Left colon (tissue), 2 donors: ENCODE data around the gene SP7. TPM values are rescaled to one million over a fixed set of nuclear protein-coding genes. Genes with fewer than 3 reads are reported as not detected.
"Not testable (repeated sequence)": the region's sequence is repeated elsewhere in the genome, so short reads cannot be mapped to it uniquely, and the experiment has no call there.

Experiments used
- ATAC-seq: fragments of 200-7000 bp; cut with Tn5 transposase; one replicate; pipeline ENCODE4 v1.9.1; 2020; ENCODE audit warnings: mild to moderate bottlenecking, moderate library complexity
- DNase-seq, 2 donors: peaks; one replicate each; pipeline ENCODE4 v3.0.0-alpha.2; 2020
- intact Hi-C, 2 donors: fragments of 100-400 bp; cut with DNase I in 1 of 2; cut with micrococcal nuclease in 1 of 2; formaldehyde crosslinking; loops; one replicate each; pipeline versions ENCODE4 v1.11.2 to v1.14.0; 2022; cut with DNase I, micrococcal nuclease
- total RNA-seq, 2 donors: library from RNA; stranded (reverse); fragmentation: NEBNext Ultra II Directional; extraction: Animal tissue kit (Norgen Biotek cat#: 25700); gene quantifications; one replicate each; pipeline ENCODE4 v1.2.1, GENCODE V29; 2021
- donor health status: DM: no; HTN: no; CAD: no.
- donor health status: DM: yes; HTN: yes; CAD: no.

SP7 gene
- total RNA-seq, 2 donors from 2014 or later = not detected

GRCh38 chr12:53327435-53328042, 8.6 kb downstream of the SP7 start:
- ATAC-seq (no peak), DNase-seq (no peak)
- intact Hi-C loops = no loop called here

DNA sequence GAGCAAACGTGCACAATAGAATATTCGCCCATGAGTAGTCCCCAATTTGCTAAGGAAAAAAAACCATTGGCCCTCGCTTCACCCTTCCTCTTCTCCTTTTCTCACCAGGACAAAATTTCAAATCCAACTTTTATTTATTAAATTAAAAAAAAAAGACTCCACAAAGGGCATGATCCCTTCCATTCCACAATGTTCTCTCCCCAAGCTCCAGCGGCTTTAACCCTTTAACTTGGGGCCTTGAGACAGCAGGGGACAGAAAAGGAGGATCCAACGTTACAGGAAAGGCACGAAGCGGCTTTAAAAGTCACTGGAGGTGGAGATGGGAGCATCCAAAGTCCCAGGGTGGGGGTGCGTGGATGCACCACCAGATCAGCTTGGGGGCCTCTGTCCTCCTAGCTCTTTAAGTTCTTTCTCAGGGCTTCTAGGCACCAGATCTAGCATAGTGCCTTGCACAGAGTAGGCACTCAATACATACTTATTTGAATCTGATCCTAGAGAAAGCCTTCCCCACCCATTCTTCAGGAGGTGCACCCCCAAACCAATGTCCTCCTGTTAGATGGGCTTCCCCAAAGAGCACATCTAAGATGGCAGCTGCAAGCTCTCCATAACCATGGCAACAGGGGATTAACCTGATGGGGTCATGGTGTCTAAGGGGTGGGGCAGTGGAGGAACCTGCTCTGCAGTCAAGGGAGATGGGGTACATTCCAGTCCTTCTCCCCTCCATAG, 9.5 kb downstream of the SP7 start:
- DNase-seq = no peak
- ATAC-seq = no peak
- intact Hi-C loops = no loop called here

DNA sequence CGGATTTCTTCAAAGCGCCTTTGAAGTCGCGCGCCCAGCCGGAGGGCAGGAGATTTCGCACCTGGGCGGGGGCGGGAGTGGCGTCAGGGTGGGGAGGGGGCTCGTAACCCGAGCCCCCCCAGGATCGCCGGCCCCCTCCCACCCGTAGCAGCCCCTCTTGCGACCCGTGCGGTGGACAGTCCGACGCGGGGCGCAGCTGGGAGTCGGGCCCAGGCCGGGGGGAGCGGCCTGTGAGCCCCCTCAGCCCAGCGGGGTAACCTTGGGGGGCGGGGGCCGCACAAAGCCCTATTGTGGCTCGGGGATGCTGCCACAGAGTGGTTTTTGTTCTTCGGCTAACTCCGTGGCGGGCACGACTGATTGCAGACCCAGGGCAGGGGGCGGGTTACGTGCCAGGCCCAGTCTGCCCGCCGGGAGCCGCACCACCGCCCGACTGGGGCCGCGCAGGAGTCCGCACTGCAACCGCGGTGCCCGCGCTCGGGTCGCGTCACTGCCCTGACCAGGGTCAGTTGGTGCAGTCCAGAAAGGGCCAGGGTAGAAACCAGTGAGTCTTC, 10.6 kb downstream of the SP7 start:
- ATAC-seq = no peak
- peak in 1 of 2 donors; percentile 51 for DNase-seq
- intact Hi-C loops = no loop called here

DNA sequence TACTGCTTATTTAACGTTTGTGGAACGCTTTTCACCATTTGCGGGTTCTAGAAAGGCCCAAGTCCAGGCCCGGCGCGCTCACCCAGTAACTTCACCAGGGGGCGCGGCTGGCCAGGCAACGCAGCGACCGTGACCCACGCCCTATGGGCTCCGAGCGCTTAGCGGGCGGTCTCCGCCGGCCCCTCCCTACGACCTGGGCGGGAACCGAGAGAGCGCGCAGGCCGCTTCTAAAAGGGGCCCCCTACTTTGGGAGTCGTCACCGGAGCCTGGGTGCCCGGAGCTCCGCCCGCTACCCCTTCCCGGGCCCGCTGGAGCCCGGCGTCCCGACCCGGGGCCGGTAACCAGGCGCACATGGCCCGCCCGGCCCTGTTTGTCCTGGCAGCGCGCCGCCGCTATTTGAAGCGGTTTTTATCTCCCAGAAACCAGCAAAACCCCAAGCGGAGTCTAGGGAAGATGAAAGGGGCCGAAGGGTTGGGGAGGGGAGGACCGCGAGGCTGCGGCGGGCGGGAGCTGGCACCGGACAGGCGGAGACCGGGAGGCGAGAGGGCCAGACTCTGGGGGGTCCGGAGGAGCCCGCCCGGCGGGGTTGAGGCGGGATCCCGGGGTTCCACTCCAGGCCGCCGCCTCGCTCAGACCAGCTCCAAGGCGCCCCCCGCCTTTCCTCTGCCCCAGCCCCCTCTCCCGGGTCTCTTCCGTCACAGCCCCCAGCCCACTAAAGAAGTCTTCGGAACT, 11.2 kb downstream of the SP7 start:
- ATAC-seq = peak; percentile 73
- intact Hi-C loops = no loop called here

DNA sequence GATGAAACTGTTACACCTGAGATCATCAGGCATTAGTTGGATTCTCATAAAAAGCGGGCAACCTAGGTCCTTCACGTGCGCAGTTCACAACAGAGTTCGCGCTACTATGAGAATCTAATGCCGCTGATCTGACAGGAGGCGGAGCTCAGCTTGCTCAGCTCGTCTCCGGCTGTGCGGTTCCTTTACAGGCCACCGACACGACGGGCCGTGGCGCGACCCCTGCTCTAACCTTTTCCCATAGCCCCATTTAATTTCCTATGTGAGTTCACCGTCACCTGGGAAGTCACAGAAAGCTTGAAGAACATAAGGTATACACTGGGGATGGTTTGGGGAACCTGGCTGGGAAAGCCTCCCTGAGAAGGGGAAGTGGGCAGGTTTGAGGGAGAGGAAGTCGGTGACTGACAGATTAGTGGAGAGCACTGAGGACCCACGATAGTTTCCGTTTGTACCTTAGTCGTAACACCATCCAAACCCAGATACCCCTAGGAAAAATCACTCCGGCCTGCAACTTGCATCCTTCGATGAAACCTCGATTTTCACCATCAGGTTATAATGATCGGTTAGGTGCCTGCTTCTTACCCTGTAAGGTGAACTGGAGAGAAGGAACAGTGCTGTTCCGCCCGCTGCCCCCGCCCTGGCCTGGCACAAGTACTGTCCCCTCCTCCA, 11.9 kb downstream of the SP7 start:
- peak; percentile 41 to 46 for DNase-seq
- no peak for ATAC-seq
- intact Hi-C loops = no loop called here

More for the DNA sequence above, 11.2 kb downstream of the SP7 start:
- peak; percentile 91 to 94 for DNase-seq

- intact Hi-C loops = no loop called here
- DNase-seq = no peak
- no peak for ATAC-seq
These were observed 15.6 kb downstream of the SP7 start for GRCh38 chr12:53320352-53321195.

- ATAC-seq (no peak), DNase-seq (no peak)
- intact Hi-C loops = no loop called here
These were observed 22.2 kb downstream of the SP7 start for GRCh38 chr12:53313996-53314395.

DNA sequence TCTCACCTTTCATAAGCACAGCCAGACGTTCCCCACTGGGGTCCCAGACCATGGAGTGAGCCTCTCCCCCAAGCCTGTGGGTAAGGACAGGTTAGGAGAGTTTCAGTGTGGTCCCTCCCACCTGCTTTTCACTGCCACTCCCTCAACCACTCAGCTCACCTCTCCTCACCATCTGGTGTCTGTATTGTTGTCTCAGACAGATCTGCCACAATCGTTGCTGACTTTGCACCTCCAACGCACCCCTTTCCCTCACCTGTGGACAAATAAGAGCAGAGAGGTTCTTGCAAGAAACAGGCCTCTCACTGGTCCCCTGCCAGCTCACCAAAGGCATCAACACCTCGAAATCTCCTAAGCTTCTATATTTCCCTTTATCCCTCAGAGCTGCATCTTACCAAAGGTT, 27.9 kb downstream of the SP7 start:
- intact Hi-C loops = no loop called here
- ATAC-seq (no peak), DNase-seq (no peak)

- DNase-seq (no peak), ATAC-seq (no peak)
- intact Hi-C loops = no loop called here
These were observed 29.3 kb downstream of the SP7 start for GRCh38 chr12:53306826-53307225.

DNA sequence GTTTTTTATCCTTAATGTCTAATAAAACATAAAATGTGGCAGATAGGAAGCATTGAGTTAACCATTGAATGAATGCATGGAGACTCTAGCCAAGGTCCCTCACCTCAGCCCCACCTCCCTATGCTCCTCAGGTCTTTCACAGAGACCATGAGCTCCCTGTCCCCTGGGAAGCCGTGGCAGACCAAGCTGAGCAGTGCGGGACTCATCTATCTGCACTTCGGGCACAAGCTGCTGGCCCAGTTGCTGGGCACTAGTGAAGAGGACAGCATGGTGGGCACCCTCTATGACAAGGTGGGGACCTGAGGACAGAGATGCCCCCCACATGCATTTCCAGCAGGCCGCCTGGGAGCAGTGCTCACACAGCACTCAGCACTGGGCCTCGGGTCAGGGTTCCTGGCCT, 33.3 kb downstream of the SP7 start:
- ATAC-seq (no peak), DNase-seq (no peak)
- intact Hi-C loops = no loop called here

DNA sequence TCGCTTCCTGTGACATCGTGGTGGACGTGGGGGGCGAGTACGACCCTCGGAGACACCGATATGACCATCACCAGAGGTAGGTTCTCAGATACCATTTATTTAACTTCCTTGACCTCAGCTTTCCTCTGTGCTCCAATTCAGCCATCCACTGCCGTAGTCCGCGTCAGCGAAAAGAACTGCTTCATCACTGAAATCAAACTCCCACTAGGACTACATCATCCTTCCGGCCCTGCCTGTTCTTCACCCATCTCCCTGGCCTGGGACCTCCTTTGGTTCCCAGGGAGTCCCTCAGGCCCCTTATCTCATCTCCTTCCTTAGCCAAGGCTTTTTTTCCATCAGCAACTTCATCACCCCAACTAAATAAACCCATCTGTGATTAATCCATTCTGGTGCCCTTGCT, 36.0 kb downstream of the SP7 start:
- ATAC-seq (no peak), DNase-seq (no peak)
- intact Hi-C loops = no loop called here

- intact Hi-C loops = no loop called here
- DNase-seq = peak; percentile 92
- ATAC-seq = peak; percentile 85
These were observed 36.5 kb downstream of the SP7 start, which contains the start of gene MYG1 for GRCh38 chr12:53299454-53300180. Gene MYG1, plus strand, starts transcription at chr12:53299695. Its CDS starts 43 bp downstream, at chr12:53299738.

- DNase-seq = no peak
- intact Hi-C loops = no loop called here
- no peak for ATAC-seq
These were observed 37.1 kb downstream of the SP7 start for GRCh38 chr12:53299101-53299453.

- ATAC-seq (no peak), DNase-seq (no peak)
- intact Hi-C loops = no loop called here
These were observed 38.0 kb downstream of the SP7 start for GRCh38 chr12:53298164-53298563.

GRCh38 chr12:53297106-53297505, 39.0 kb downstream of the SP7 start:
- DNase-seq, intact Hi-C loops, ATAC-seq: not testable (repeated sequence)

DNA sequence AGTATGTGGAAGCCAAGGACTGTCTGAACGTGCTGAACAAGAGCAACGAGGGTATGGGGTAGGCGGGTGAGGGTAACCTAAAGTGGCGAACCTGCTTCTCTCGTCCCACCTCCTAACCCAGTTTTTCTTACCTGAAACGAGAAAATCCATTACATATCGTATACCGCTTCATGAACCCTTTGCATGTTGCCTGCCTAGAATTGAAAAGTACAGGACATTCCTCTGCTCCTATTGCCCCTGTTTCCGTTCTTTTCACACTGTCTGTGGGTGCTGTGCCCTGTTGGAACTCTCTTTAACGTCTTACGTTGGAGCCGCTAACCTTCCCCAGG, 40.3 kb downstream of the SP7 start:
- DNase-seq (no peak), ATAC-seq (no peak)
- intact Hi-C loops = no loop called here

DNA sequence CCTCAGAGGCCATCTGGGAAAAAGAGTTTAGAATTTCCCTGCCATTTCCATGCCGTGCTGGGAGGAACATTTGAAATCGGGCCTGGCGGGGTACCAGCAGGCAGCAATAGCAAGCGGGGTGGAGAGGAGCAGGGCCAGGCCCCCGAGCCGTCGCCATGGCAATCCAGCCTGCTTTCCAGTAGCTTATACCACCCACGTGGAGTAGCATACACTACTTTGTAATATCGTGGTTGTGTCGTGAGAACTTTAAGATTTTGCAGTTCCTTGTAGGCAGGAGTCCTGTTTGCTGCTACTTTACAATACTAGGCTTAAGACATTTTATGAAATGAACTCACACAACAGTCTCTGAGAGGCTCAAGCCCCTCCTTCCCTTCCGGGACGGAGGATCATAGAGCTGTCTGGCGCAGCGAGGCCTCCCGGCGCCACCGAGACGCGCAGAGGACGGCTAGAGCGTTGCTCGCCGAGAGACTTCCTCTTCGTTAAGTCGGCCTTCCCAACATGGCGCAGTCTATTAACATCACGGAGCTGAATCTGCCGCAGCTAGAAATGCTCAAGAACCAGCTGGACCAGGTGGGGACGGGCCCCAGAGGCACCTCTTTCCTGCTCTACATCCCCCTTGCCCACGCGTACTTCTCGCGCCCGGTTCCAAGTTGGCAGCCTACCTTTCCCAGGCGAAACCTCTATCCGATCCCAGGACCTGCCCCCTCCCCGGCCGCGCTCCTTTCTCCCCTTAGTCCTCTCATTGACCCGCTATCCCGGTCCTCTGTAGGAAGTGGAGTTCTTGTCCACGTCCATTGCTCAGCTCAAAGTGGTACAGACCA, 40.9 kb downstream of the SP7 start, which contains the start of gene PFDN5:
Gene PFDN5 (plus strand): TSS at position 473 of the 821 bp plus-strand sequence. CDS start 26 bp downstream, at position 499.
- DNase-seq (peak; percentile 89 to 90), ATAC-seq (peak; percentile 85)
- intact Hi-C loops = no loop called here
